Suprapubic skin (tissue), 4 donors: ENCODE results near the gene NET1.

Experiments
- CTCF ChIP-seq, 2 donors: fragments of 200-600 bp in 1 of 2; fragments of 450-650 bp in 1 of 2; sonication (generic) in 1 of 2; IDR thresholded peaks; one replicate each; pipeline ENCODE4 v1.5.1; 2016 to 2019; ENCODE audit warnings: antibody characterized with exemption in 2 of 2, mild to moderate bottlenecking in 1 of 2, moderate library complexity in 1 of 2
- EP300 ChIP-seq: sonication (generic); formaldehyde crosslinking; IDR thresholded peaks from one replicate; pipeline ENCODE4 v1.6.1; 2017; ENCODE audit warnings: antibody characterized with exemption
- POLR2A ChIP-seq, 2 donors: fragments of 450-650 bp; IDR thresholded peaks; one replicate each; pipeline ENCODE4 v1.6.1; 2017; ENCODE audit warnings: antibody characterized with exemption in 2 of 2, mild to moderate bottlenecking in 2 of 2, moderate library complexity in 2 of 2
- POLR2AphosphoS5 ChIP-seq, 3 donors: sonication (generic); formaldehyde crosslinking; IDR thresholded peaks; one replicate each; pipeline ENCODE4 v1.6.1; 2017; ENCODE audit warnings: antibody characterized with exemption in 3 of 3

GRCh38 chr10:5419466-5420094, 7.2 kb downstream of the NET1 start:
- TF ChIP-seq EP300 (no peak), CTCF (IDR thresholded peaks at IDR 0.05) (no peak), POLR2A (IDR thresholded peaks at IDR 0.05) (no peak), POLR2AphosphoS5 (IDR thresholded peaks at IDR 0.05) (no peak)
